ENCODE results near the gene GABBR2. TPM values are rescaled to one million over a fixed set of nuclear protein-coding genes. Genes with fewer than 3 reads are reported as not detected.

The GABBR2 gene
- total RNA-seq, 1 experiment from 2014 or later, result 0.23 TPM

GRCh38 chr9:98333703-98334582 lies 374.8 kb downstream of the GABBR2 start:
- 0 out of 2 replicates have a peak, but pooled peaks cover 4% of the 10 kb centered on the region for H3K9me3 ChIP-seq
- no peak overlapping the region for H3K27ac Mint-ChIP-seq (ENCODE audit: unreplicated experiment)
- no peak for TF ChIP-seq CTCF (IDR thresholded peaks at IDR 0.05; ENCODE audit: insufficient read depth in 1 of 2, low read depth in 1 of 2, low read length in 1 of 2, severe bottlenecking in 1 of 2, unreplicated experiment in 1 of 2)
- intact Hi-C loops (cut with micrococcal nuclease; ENCODE audit: unreplicated experiment), result no loop called here
- no peaks in the 10 kb centered on the region for H3K36me3 Mint-ChIP-seq (ENCODE audit: insufficient read depth, unreplicated experiment)
- DNase-seq, result no peak
- H3K4me1 ChIP-seq, result no peaks in the 10 kb centered on the region
- H3K4me3 ChIP-seq (ENCODE audit: low read depth, low read length), result no peak overlapping the region
- H3K4me1 Mint-ChIP-seq (ENCODE audit: low read depth, unreplicated experiment), result no peaks in the 10 kb centered on the region
- H3K36me3 ChIP-seq (ENCODE audit: control insufficient read depth, insufficient read depth, low read length), result no peaks in the 10 kb centered on the region
- H3K4me3 Mint-ChIP-seq (ENCODE audit: unreplicated experiment), result no peak overlapping the region
- ChIA-PET CTCF (interaction anchor here (0.6 kb wide), 1 partner anchor 420 kb away, joined by 3 read pairs; no protein-coding TSS in a partner anchor), POLR2A (no interaction called here)
- peaks cover 10% of the 10 kb centered on the region for H3K9me3 Mint-ChIP-seq (ENCODE audit: unreplicated experiment)
- H3K27me3 ChIP-seq (replicated peaks; ENCODE audit: control insufficient read depth, insufficient read depth, low read length), result no peaks in the 10 kb centered on the region
- no TSS peak for BruUV-seq (replicated peaks)
- H3K27me3 Mint-ChIP-seq (ENCODE audit: insufficient read depth, unreplicated experiment), result peaks cover 9% of the 10 kb centered on the region

- CTCF ChIA-PET, result no interaction called here
- no peak for DNase-seq
- POLR2A ChIA-PET, result no interaction called here
- no TSS peak for BruUV-seq (replicated peaks)
- 0 out of 2 replicates have a peak, but pooled peaks cover 2% of the 10 kb centered on the region for H3K9me3 ChIP-seq
- Mint-ChIP-seq H3K36me3 (ENCODE audit: insufficient read depth, unreplicated experiment) (no peaks in the 10 kb centered on the region), H3K4me1 (ENCODE audit: low read depth, unreplicated experiment) (no peaks in the 10 kb centered on the region), H3K27me3 (ENCODE audit: insufficient read depth, unreplicated experiment) (peaks cover 9% of the 10 kb centered on the region), H3K4me3 (ENCODE audit: unreplicated experiment) (no peak overlapping the region), H3K27ac (ENCODE audit: unreplicated experiment) (no peak overlapping the region), H3K9me3 (ENCODE audit: unreplicated experiment) (peaks cover 10% of the 10 kb centered on the region)
- H3K27me3 ChIP-seq (replicated peaks; ENCODE audit: control insufficient read depth, insufficient read depth, low read length), result no peaks in the 10 kb centered on the region
- no peaks in the 10 kb centered on the region for H3K36me3 ChIP-seq (ENCODE audit: control insufficient read depth, insufficient read depth, low read length)
- TF ChIP-seq CTCF (IDR thresholded peaks at IDR 0.05; ENCODE audit: insufficient read depth in 1 of 2, low read depth in 1 of 2, low read length in 1 of 2, severe bottlenecking in 1 of 2, unreplicated experiment in 1 of 2), result no peak
- intact Hi-C loops (cut with micrococcal nuclease; ENCODE audit: unreplicated experiment), result no loop called here
- no peaks in the 10 kb centered on the region for H3K4me1 ChIP-seq
- no peak overlapping the region for H3K4me3 ChIP-seq (ENCODE audit: low read depth, low read length)
Observed at GRCh38 chr9:98332405-98332831, 376.3 kb downstream of the GABBR2 start.

DNA sequence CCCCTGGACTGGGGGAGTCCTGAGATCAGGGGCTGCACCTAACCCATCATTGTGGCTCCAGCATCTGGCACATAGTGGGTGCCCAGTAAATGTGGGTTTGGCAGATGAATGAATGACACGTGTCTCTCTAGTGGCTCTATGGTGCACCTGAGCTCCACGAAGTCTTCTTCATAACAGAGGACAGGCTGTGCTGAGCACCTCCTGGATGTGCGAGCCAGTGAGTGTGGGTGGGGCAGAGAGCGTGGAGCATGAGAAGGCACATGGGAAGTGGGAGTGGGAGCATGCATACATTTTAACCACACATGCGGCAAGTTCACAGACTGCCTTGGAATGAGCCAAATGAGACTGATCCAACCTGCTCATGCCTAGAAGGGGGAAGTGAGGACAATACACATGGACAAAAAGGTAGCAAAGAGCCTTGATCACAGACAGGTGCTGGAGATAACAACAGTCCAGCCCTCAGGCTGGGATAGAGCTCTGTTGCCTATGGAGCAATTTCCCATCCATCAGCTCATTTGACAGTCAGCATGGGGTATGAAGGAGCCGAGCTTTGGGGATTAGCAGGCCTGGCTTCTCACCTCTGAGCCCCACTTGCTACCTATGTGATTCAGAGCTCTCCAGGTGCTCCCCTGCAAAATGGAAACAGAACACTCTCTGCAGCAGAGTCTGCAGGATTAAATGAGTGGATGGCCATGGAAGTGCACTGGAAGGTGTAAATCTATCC lies 377.0 kb downstream of the GABBR2 start:
- Mint-ChIP-seq H3K27ac (ENCODE audit: unreplicated experiment) (no peak overlapping the region), H3K4me1 (ENCODE audit: low read depth, unreplicated experiment) (no peaks in the 10 kb centered on the region), H3K4me3 (ENCODE audit: unreplicated experiment) (no peak overlapping the region), H3K27me3 (ENCODE audit: insufficient read depth, unreplicated experiment) (peaks cover 9% of the 10 kb centered on the region), H3K36me3 (ENCODE audit: insufficient read depth, unreplicated experiment) (no peaks in the 10 kb centered on the region), H3K9me3 (ENCODE audit: unreplicated experiment) (peaks cover 10% of the 10 kb centered on the region)
- no peaks in the 10 kb centered on the region for H3K9me3 ChIP-seq
- no TSS peak for BruUV-seq (replicated peaks)
- H3K36me3 ChIP-seq (ENCODE audit: control insufficient read depth, insufficient read depth, low read length), result no peaks in the 10 kb centered on the region
- ChIA-PET CTCF (no interaction called here), POLR2A (no interaction called here)
- TF ChIP-seq CTCF (IDR thresholded peaks at IDR 0.05; ENCODE audit: insufficient read depth in 1 of 2, low read depth in 1 of 2, low read length in 1 of 2, severe bottlenecking in 1 of 2, unreplicated experiment in 1 of 2), result no peak
- H3K4me3 ChIP-seq (ENCODE audit: low read depth, low read length), result no peak overlapping the region
- no peaks in the 10 kb centered on the region for H3K27me3 ChIP-seq (replicated peaks; ENCODE audit: control insufficient read depth, insufficient read depth, low read length)
- H3K4me1 ChIP-seq, result no peaks in the 10 kb centered on the region
- no peak for DNase-seq
- intact Hi-C loops (cut with micrococcal nuclease; ENCODE audit: unreplicated experiment), result no loop called here

Data from Caco-2 (cell line).